PC-3 (cell line): Measurements from ENCODE around the gene CRACR2B.

Experiments
- EZH2 ChIP-seq: fragments of 300-600 bp; sonication (generic); IDR thresholded peaks from one replicate; pipeline ENCODE4 v1.6.1; 2017; ENCODE audit warnings: antibody characterized with exemption, mild to moderate bottlenecking, low read length; ENCODE audit not compliant: unreplicated experiment
- EZH2phosphoT487 ChIP-seq: fragments of 300-600 bp; sonication (generic); IDR thresholded peaks from 2 replicates; pipeline ENCODE4 v1.6.1; 2018; ENCODE audit warnings: mild to moderate bottlenecking, antibody characterized with exemption, low read length, borderline replicate concordance
- TF ChIP-seq, protein P1 (sequence below): fragments of 300-600 bp; sonication (generic); conservative IDR thresholded peaks from 2 replicates; pipeline ENCODE4 v1.5.1; 2017; ENCODE audit warnings: antibody characterized with exemption, low read depth, mild to moderate bottlenecking, low read length

DNA sequence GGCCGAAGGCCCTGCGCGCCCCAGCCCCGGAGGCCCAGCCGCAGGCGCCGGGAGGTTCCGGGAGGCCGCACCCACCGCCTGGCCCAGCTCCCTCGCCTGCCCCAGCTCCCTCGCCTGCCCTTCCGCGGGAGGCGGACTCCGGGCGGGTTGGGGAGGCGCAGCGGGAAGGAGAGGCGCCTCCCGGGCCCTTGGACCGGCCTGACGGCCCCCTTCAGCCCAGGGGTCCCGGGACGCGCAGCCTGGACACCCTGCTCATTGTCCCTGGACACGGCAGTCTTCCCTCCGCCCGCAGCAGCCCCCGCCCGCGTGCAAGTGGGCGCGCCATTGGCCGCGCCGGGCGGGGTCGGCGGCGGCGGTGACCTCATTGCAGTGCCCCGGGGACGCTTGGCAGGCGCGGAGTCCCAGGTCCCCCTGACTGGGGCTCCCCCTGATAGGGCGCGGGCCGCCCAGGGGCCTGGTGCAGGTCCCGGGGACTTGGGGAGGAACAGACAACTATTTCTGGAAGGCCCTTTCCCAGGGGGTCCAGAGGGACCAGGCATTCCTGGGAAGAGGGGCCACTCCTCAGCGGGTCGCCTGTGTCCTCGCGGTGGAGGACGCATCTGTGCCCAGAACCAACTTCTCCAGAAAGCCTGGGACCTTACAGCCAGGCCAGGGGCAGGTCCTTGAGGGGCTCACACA, 5.5 kb downstream of the CRACR2B start:
- TF ChIP-seq EZH2phosphoT487 (no peak), EZH2 (no peak)
- TF ChIP-seq, protein P1, sequence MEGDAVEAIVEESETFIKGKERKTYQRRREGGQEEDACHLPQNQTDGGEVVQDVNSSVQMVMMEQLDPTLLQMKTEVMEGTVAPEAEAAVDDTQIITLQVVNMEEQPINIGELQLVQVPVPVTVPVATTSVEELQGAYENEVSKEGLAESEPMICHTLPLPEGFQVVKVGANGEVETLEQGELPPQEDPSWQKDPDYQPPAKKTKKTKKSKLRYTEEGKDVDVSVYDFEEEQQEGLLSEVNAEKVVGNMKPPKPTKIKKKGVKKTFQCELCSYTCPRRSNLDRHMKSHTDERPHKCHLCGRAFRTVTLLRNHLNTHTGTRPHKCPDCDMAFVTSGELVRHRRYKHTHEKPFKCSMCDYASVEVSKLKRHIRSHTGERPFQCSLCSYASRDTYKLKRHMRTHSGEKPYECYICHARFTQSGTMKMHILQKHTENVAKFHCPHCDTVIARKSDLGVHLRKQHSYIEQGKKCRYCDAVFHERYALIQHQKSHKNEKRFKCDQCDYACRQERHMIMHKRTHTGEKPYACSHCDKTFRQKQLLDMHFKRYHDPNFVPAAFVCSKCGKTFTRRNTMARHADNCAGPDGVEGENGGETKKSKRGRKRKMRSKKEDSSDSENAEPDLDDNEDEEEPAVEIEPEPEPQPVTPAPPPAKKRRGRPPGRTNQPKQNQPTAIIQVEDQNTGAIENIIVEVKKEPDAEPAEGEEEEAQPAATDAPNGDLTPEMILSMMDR: no peak
